Daoy (cell line): ENCODE data around the gene CXCL9. TPM values are rescaled to one million over a fixed set of nuclear protein-coding genes. Genes with fewer than 3 reads are reported as not detected.
"Not testable (repeated sequence)": the region's sequence is repeated elsewhere in the genome, so short reads cannot be mapped to it uniquely, and the experiment has no call there.

Source experiments
- DNase-seq: peaks from one replicate; pipeline ENCODE4 v3.0.0-alpha.2; 2015; ENCODE audit warnings: low read depth
- total RNA-seq: library from RNA; depleted of rRNA; stranded (reverse); fragments of >200 nt; shearing (Covaris generic); gene quantifications from 2 replicates; pipeline ENCODE4 v1.2.3, GENCODE V29; 2014

CXCL9 gene
- total RNA-seq, 1 experiment from 2014 or later: not detected

- DNase-seq: no peak
Observed at GRCh38 chr4:76012388-76012801, 5.1 kb upstream of the CXCL9 start.

GRCh38 chr4:76011700-76012387 is 4.5 kb upstream of the CXCL9 start:
- peak; percentile 17 for DNase-seq

GRCh38 chr4:76011018-76011670 is 3.8 kb upstream of the CXCL9 start:
- no peak for DNase-seq

- no peak for DNase-seq
Observed at GRCh38 chr4:76010576-76010975, 3.3 kb upstream of the CXCL9 start.

- no peak for DNase-seq
Observed at GRCh38 chr4:76009311-76009710, 2.0 kb upstream of the CXCL9 start.

- no peak for DNase-seq
Observed at GRCh38 chr4:76003620-76004019, 3.7 kb downstream of the CXCL9 start.

- DNase-seq: no peak
Observed at GRCh38 chr4:76003035-76003434, 4.3 kb downstream of the CXCL9 start.

- DNase-seq: no peak
Observed at GRCh38 chr4:76002176-76002575, 5.1 kb downstream of the CXCL9 start.

GRCh38 chr4:76001700-76002099 is 5.6 kb downstream of the CXCL9 start:
- DNase-seq: no peak

GRCh38 chr4:76000279-76000678 is 7.0 kb downstream of the CXCL9 start:
- no peak for DNase-seq

GRCh38 chr4:75998525-75999147 is 8.7 kb downstream of the CXCL9 start:
- DNase-seq: not testable (repeated sequence)

- no peak for DNase-seq
Observed at GRCh38 chr4:75997946-75998345, 9.4 kb downstream of the CXCL9 start.

- no peak for DNase-seq
Observed at GRCh38 chr4:75997081-75997480, 10.2 kb downstream of the CXCL9 start.

GRCh38 chr4:75995727-75996126 is 11.6 kb downstream of the CXCL9 start:
- peak; percentile 4 for DNase-seq

GRCh38 chr4:75992462-75992861 is 14.8 kb downstream of the CXCL9 start:
- no peak for DNase-seq

GRCh38 chr4:75989846-75990528 is 17.3 kb downstream of the CXCL9 start:
- no peak for DNase-seq

- DNase-seq: peak; percentile 9
Observed at GRCh38 chr4:75985116-75985515, 22.2 kb downstream of the CXCL9 start.

- no peak for DNase-seq
Observed at GRCh38 chr4:75980576-75980975, 26.7 kb downstream of the CXCL9 start.

GRCh38 chr4:75976177-75976576 is 31.1 kb downstream of the CXCL9 start:
- DNase-seq: no peak

GRCh38 chr4:75973766-75974165 is 33.5 kb downstream of the CXCL9 start:
- DNase-seq: no peak

GRCh38 chr4:75968084-75968483 is 39.2 kb downstream of the CXCL9 start:
- DNase-seq: no peak

- no peak for DNase-seq
Observed at GRCh38 chr4:75963558-75963957, 43.8 kb downstream of the CXCL9 start.

- DNase-seq: not testable (repeated sequence)
Observed at GRCh38 chr4:75962072-75962471, 45.2 kb downstream of the CXCL9 start.
